ENCODE data around the gene EML4. TPM values are rescaled to one million over a fixed set of nuclear protein-coding genes. Genes with fewer than 3 reads are reported as not detected.

EML4 gene
- total and polyA plus RNA-seq, 2 of the 13 experiments (the other 11 are each of a cell fraction or from before 2014, with no cell fraction given) = 243 to 476 TPM

- no TSS peak for BruUV-seq (replicated peaks)
- WGBS (ENCODE audit: low lambda C conversion rate) = 49% methylated on average over 3 of the region's 3 CpGs
- Histone ChIP-seq H4K20me1 (ENCODE audit: insufficient read depth, low read length) (no peaks in the 10 kb centered on the region), H3K4me1 (ENCODE audit: insufficient read depth, low read length) (peaks cover 19% of the 10 kb centered on the region), H3K36me3 (replicated peaks in 1 of 2; ENCODE audit: control insufficient read depth in 1 of 2, insufficient read depth in 2 of 2, low read length in 2 of 2) (no peaks in the 10 kb centered on the region), H3K27me3 (ENCODE audit: control insufficient read depth in 1 of 2, insufficient read depth in 2 of 2, low read length in 2 of 2) (no peaks in the 10 kb centered on the region), H3K9me3 (ENCODE audit: low read length) (no peaks in the 10 kb centered on the region), H3K79me2 (ENCODE audit: insufficient read depth, low read length) (no peaks in the 10 kb centered on the region), H2AFZ (ENCODE audit: low read length) (no peak overlapping the region), H3K9ac (ENCODE audit: insufficient read depth, low read depth, low read length) (no peak overlapping the region), H3K27ac (ENCODE audit: extremely low read length, insufficient read depth, low read length) (no peak overlapping the region), H3K4me2 (ENCODE audit: low read depth, low read length) (no peak overlapping the region), H3K4me3 (replicated peaks in 1 of 3; ENCODE audit: insufficient read depth in 1 of 3, low read depth in 2 of 3, low read length in 3 of 3) (no peak overlapping the region)
- intact Hi-C loops (cut with micrococcal nuclease; ENCODE audit: unreplicated experiment) (no loop called here), in situ Hi-C loops (cut with HindIII; ENCODE audit: extremely low pct_ligation_motif_present, low pct_unique_long_range_greater_than_20kb) (loop anchor here (25.0 kb wide), 1 partner anchor 506 kb away; no protein-coding TSS in a partner anchor)
- CTCF ChIA-PET (ENCODE audit: low intra/inter-chr PET ratio, low total read pairs) = no interaction called here
- ATAC-seq (no peak), FAIRE-seq (no peak), DNase-seq (ENCODE audit: low spot score) (no peak)
- POLR2A ChIA-PET = no interaction called here
- no peak for TF ChIP-seq HNRNPH1 (optimal IDR thresholded peaks at IDR 0.05; ENCODE audit: low read depth, low read length)
- TF ChIP-seq ZNF552 (CRISPR knock-in tag; IDR thresholded peaks at IDR 0.05; ENCODE audit: borderline replicate concordance) = no peak
- no peak for TF ChIP-seq ZNF639 (CRISPR knock-in tag; conservative IDR thresholded peaks at IDR 0.05)
- no peak for TF ChIP-seq ZNF660 (CRISPR knock-in tag; IDR thresholded peaks at IDR 0.05; ENCODE audit: borderline replicate concordance, low read depth)
- no peak for TF ChIP-seq PHF21A (CRISPR knock-in tag; IDR thresholded peaks at IDR 0.05)
- no peak for TF ChIP-seq AHDC1 (CRISPR knock-in tag; IDR thresholded peaks at IDR 0.05; ENCODE audit: borderline replicate concordance)
- TF ChIP-seq DMAP1 (CRISPR knock-in tag; IDR thresholded peaks at IDR 0.05) = no peak
- no peak for TF ChIP-seq ISL2 (CRISPR knock-in tag; IDR thresholded peaks at IDR 0.05)
- no peak for TF ChIP-seq NR2F2 (IDR thresholded peaks at IDR 0.05; ENCODE audit: borderline replicate concordance, low read depth)
- TF ChIP-seq TCF7L2 (IDR thresholded peaks at IDR 0.05; ENCODE audit: low read depth, low read length) = no peak
- TF ChIP-seq ATRX (CRISPR knock-in tag; IDR thresholded peaks at IDR 0.05; ENCODE audit: borderline replicate concordance) = no peak
- no peak for TF ChIP-seq EED (CRISPR knock-in tag; IDR thresholded peaks at IDR 0.05)
- no peak for TF ChIP-seq SRF (IDR thresholded peaks at IDR 0.05; ENCODE audit: low read depth, low read length)
- no peak for TF ChIP-seq ZNF687 (CRISPR knock-in tag; IDR thresholded peaks at IDR 0.05)
Observed at GRCh38 chr2:42367835-42368234, 198.7 kb downstream of the EML4 start.

Measured in HepG2 (cell line).